HepG2 (cell line): ENCODE results near the gene KANK3. TPM values are rescaled to one million over a fixed set of nuclear protein-coding genes. Genes with fewer than 3 reads are reported as not detected.
"Not testable (repeated sequence)": the region's sequence is repeated elsewhere in the genome, so short reads cannot be mapped to it uniquely, and the experiment has no call there.

Source experiments
- ATAC-seq: fragments of 200-7000 bp; cut with Tn5 transposase; 3 replicates; pipeline ENCODE4 v1.9.1; 2020; ENCODE audit warnings: mild to moderate bottlenecking, moderate library complexity
- BruUV-seq: library from RNA; stranded (reverse); fragments of 400-500 nt; replicated peaks from 2 replicates; lab custom pipeline; 2021; lab: Mats Ljungman, UMichigan
- CTCF ChIA-PET: fragments of 300-600 bp; formaldehyde crosslinking; extraction: SDS; loops from one replicate; lab custom pipeline; 2021; ENCODE audit warnings: low total read pairs, inconsistent platforms, low intra/inter-chr PET ratio; lab: Yijun Ruan, JAX
- POLR2A ChIA-PET: fragments of 350-600 bp; sonication (Branson Sonifier 250); formaldehyde crosslinking; loops from one replicate; lab custom pipeline; 2020; ENCODE audit warnings: antibody characterized with exemption, inconsistent platforms; lab: Yijun Ruan, JAX
- DNase-seq: peaks from one replicate; pipeline ENCODE4 v3.0.0-alpha.2; 2015; ENCODE audit warnings: low spot score
- FAIRE-seq: peaks from 3 replicates; lab custom pipeline; 2011; peaks lifted over from hg19 to GRCh38; lab: Jason Lieb, UNC
- H2AFZ ChIP-seq: one replicate; pipeline ENCODE4 v1.6.1; 2011; ENCODE audit warnings: low read length, inconsistent platforms
- H3K27ac ChIP-seq: fragments of 300-600 bp; 3 replicates; pipeline ENCODE4 v1.8.0; 2011; ENCODE audit warnings: mixed run types, mild to moderate bottlenecking, mixed read lengths, low read length, inconsistent platforms; ENCODE audit not compliant: insufficient read depth; ENCODE audit errors: extremely low read length
- H3K27me3 ChIP-seq, 2 experiments: fragments of 200-600 bp in 1 of 2; 2 replicates in 1 of 2; 3 replicates in 1 of 2; pipeline versions ENCODE4 v1.6.0 to v1.8.0; 2011; ENCODE audit warnings: low read length in 2 of 2, mild to moderate bottlenecking in 2 of 2, moderate library complexity in 2 of 2, inconsistent platforms in 1 of 2; ENCODE audit not compliant: insufficient read depth in 2 of 2, control insufficient read depth in 1 of 2
- H3K36me3 ChIP-seq, 2 experiments: fragments of 200-600 bp in 1 of 2; replicated peaks in 1 of 2; 2 replicates in 1 of 2; 3 replicates in 1 of 2; pipeline versions ENCODE4 v1.5.1 to v1.8.0; 2011; ENCODE audit warnings: low read length in 2 of 2, inconsistent platforms in 1 of 2; ENCODE audit not compliant: insufficient read depth in 2 of 2, control insufficient read depth in 1 of 2
- H3K4me1 ChIP-seq: 2 replicates; pipeline ENCODE4 v1.5.1; 2012; ENCODE audit warnings: low read length, inconsistent platforms; ENCODE audit not compliant: insufficient read depth
- H3K4me2 ChIP-seq: 2 replicates; pipeline ENCODE4 v1.6.0; 2011; ENCODE audit warnings: low read depth, low read length, inconsistent platforms
- H3K4me3 ChIP-seq, 3 experiments: fragments of 200-600 bp in 1 of 3; sonication (generic), shearing (Covaris generic) in 1 of 3; replicated peaks in 1 of 3; 2 replicates each; pipeline ENCODE4 v1.5.1; 2011 to 2016; ENCODE audit warnings: low read length in 3 of 3, inconsistent platforms in 2 of 3, low read depth in 2 of 3, mild to moderate bottlenecking in 2 of 3, control low read depth in 1 of 3, mixed read lengths in 1 of 3; ENCODE audit not compliant: insufficient read depth in 1 of 3
- H3K79me2 ChIP-seq: one replicate; pipeline ENCODE4 v1.6.1; 2011; ENCODE audit warnings: low read length, inconsistent platforms; ENCODE audit not compliant: insufficient read depth
- H3K9ac ChIP-seq: 2 replicates; pipeline ENCODE4 v1.6.0; 2011; ENCODE audit warnings: mild to moderate bottlenecking, low read depth, low read length, inconsistent platforms; ENCODE audit not compliant: insufficient read depth
- H3K9me3 ChIP-seq: 2 replicates; pipeline ENCODE4 v1.5.1; 2012; ENCODE audit warnings: mild to moderate bottlenecking, low read length
- H4K20me1 ChIP-seq: 2 replicates; pipeline ENCODE4 v1.6.0; 2011; ENCODE audit warnings: inconsistent platforms, mild to moderate bottlenecking, low read length, moderate library complexity; ENCODE audit not compliant: insufficient read depth
- AGO2 ChIP-seq: fragments of 200-400 bp; formaldehyde crosslinking; optimal IDR thresholded peaks from 2 replicates; pipeline ENCODE3; 2017; ENCODE audit warnings: mild to moderate bottlenecking, low read depth, low read length, moderate library complexity
- FOXM1 ChIP-seq: sonication (generic); formaldehyde crosslinking; IDR thresholded peaks from 2 replicates; pipeline ENCODE4 v1.5.0; 2020; ENCODE audit warnings: missing genetic modification reagents
- GABPB1 ChIP-seq: IDR thresholded peaks from 2 replicates; pipeline ENCODE4 v1.6.1; 2016; ENCODE audit warnings: mild to moderate bottlenecking, missing genetic modification reagents, moderate library complexity, missing compliant biosample characterization
- JUNB ChIP-seq: sonication (generic); formaldehyde crosslinking; IDR thresholded peaks from 2 replicates; pipeline ENCODE4 v1.8.0; 2022; ENCODE audit warnings: missing genetic modification reagents, mild to moderate bottlenecking, borderline replicate concordance
- NR2F1 ChIP-seq, 2 experiments: fragments of 450-650 bp in 1 of 2; formaldehyde crosslinking in 1 of 2; IDR thresholded peaks; 2 replicates each; pipeline versions ENCODE4 v1.5.0 to v1.6.1; 2016 to 2020; ENCODE audit warnings: mild to moderate bottlenecking in 1 of 2, missing compliant biosample characterization in 1 of 2, missing genetic modification reagents in 1 of 2, moderate library complexity in 1 of 2
- ONECUT2 ChIP-seq: sonication (generic); formaldehyde crosslinking; IDR thresholded peaks from 2 replicates; pipeline ENCODE4 v1.4.0; 2020; ENCODE audit warnings: missing genetic modification reagents
- POLR2G ChIP-seq: fragments of 200-400 bp; formaldehyde crosslinking; IDR thresholded peaks from 2 replicates; pipeline ENCODE4 v1.6.1; 2018; ENCODE audit warnings: mild to moderate bottlenecking, low read depth, low read length, moderate library complexity
- RBFOX2 ChIP-seq: fragments of 200-400 bp; formaldehyde crosslinking; IDR thresholded peaks from 2 replicates; pipeline ENCODE4 v1.6.1; 2017; ENCODE audit warnings: low read depth, mild to moderate bottlenecking, low read length
- WGBS: methylation state at CpG from one replicate; pipeline ENCODE4 v1.1.6; 2017; ENCODE audit warnings: low lambda C conversion rate; 5-methylcytosine and 5-hydroxymethylcytosine counted together
- in situ Hi-C: cut with HindIII; loops from 2 replicates; pipeline ENCODE4 v1.10.0; 2017; ENCODE audit warnings: low pct_unique_long_range_greater_than_20kb; ENCODE audit not compliant: extremely low pct_ligation_motif_present
- intact Hi-C: fragments of 100-400 bp; cut with micrococcal nuclease; formaldehyde crosslinking; loops from one replicate; pipeline ENCODE4 v1.10.0; 2022; ENCODE audit not compliant: unreplicated experiment
- polyA plus RNA-seq, 8 experiments: library from polyadenylated mRNA; depleted of rRNA in 3 of 8; stranded (reverse) in 7 of 8; unstranded in 1 of 8; fragments of >200 nt; fragmentation: Illumina TruSeq in 4 of 8; extraction: Trizol in 4 of 8; gene quantifications; 2 replicates each; pipeline versions ENCODE4 v1.2.1 to v1.2.3, GENCODE V29; 2011 to 2016; ENCODE audit warnings: low read depth in 4 of 8, missing spikeins in 1 of 8, mixed read lengths in 1 of 8; ENCODE audit not compliant: insufficient read depth in 1 of 8
- total RNA-seq, 5 experiments: library from RNA; depleted of rRNA; stranded (reverse); fragments of >200 nt; fragmentation: Illumina TruSeq; extraction: Trizol; gene quantifications; 2 replicates each; pipeline ENCODE4 v1.2.3, GENCODE V29; 2016; ENCODE audit warnings: low read depth in 1 of 5
- TF ChIP-seq, protein P1 (sequence below): sonication (generic); formaldehyde crosslinking; IDR thresholded peaks from 2 replicates; pipeline ENCODE4 v1.5.1; 2020; ENCODE audit warnings: mild to moderate bottlenecking, missing genetic modification reagents, moderate library complexity

The KANK3 gene
- total and polyA plus RNA-seq, 2 of the 13 experiments (the other 11 are each of a cell fraction or from before 2014, with no cell fraction given): 0.15 to 0.20 TPM

DNA sequence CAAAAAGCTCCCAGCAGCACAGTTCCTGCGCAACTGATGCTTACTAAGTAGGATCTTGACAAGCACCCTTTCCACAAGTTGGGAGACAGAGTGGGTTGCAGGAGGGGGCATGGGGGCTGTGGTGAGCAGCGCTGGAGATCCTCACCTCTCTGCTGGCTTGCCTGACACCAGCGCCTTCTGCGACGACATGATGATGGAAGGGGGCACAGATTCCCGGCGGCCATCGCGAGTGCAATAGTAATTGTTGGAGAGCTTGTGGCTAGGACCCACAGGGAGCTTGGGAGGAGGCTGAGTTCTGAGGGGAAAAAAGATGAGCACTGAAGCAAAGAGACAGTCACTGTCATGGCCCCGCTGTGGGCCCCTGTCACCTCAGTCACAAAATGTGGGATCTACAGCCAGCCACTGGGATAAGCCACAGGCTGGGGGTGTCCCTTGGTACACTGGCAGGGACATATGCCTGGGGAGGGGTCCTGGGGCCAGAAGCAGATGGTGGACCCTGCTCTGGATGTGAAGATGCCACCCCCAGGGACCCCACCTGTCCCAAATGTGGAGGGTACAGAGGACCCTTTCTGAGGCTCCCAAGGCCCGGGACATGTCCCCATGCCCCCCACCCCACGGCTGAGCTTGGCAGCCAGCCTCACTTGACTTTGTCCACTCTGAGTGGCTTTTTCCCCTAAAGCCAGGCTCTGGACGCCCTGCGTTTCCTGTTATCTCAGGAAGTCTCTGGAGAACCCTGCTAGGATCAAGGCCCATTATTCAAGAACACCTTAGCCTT is 26.5 kb downstream of the KANK3 start:
- TF ChIP-seq GABPB1 (CRISPR knock-in tag): no peak
- no peak for TF ChIP-seq JUNB (CRISPR knock-in tag)
- TF ChIP-seq, protein P1, sequence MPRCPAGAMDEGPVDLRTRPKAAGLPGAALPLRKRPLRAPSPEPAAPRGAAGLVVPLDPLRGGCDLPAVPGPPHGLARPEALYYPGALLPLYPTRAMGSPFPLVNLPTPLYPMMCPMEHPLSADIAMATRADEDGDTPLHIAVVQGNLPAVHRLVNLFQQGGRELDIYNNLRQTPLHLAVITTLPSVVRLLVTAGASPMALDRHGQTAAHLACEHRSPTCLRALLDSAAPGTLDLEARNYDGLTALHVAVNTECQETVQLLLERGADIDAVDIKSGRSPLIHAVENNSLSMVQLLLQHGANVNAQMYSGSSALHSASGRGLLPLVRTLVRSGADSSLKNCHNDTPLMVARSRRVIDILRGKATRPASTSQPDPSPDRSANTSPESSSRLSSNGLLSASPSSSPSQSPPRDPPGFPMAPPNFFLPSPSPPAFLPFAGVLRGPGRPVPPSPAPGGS: 0 out of 2 replicates have a peak, but pooled peaks have one; percentile 18
- no peak for TF ChIP-seq ONECUT2
- TF ChIP-seq POLR2G: peak; percentile 61; the same call in 1 of the 2 replicates
- TF ChIP-seq AGO2: peak; percentile 83
- TF ChIP-seq NR2F1 (CRISPR knock-in tag; IDR thresholded peaks at IDR 0.05): no peak
- TF ChIP-seq RBFOX2: peak; percentile 14; the same call in 1 of the 2 replicates
- TF ChIP-seq FOXM1: no peak
- TF ChIP-seq, all 625 proteins: peak for 4
- Histone ChIP-seq H3K4me2 (no peak overlapping the region), H3K4me3 (no peak overlapping the region), H3K4me1 (peaks cover 17% of the 10 kb centered on the region), H3K9me3 (no peaks in the 10 kb centered on the region), H3K9ac (no peak overlapping the region), H2AFZ (no peak overlapping the region), H3K27ac (no peak overlapping the region), H3K27me3 (no peaks in the 10 kb centered on the region; a peak in 1 of 5 replicates), H3K79me2 (peaks cover 17% of the 10 kb centered on the region), H4K20me1 (no peaks in the 10 kb centered on the region), H3K36me3 (peaks cover 6 to 17% of the 10 kb centered on the region in 2 experiments; a peak in 4 of 5 replicates)
- DNase-seq (no peak), FAIRE-seq (no peak), ATAC-seq (no peak)
- in situ Hi-C loops (no loop called here), intact Hi-C loops (no loop called here)
- ChIA-PET POLR2A (interaction anchor here (0.7 to 6.5 kb wide), 2 partner anchors 10 to 139 kb away, joined by 3 to 39 read pairs; partner anchors contain the start of gene CD320), CTCF (no interaction called here)
- BruUV-seq: no TSS peak
- WGBS: 97% methylated on average over 11 of the region's 14 CpGs

DNA sequence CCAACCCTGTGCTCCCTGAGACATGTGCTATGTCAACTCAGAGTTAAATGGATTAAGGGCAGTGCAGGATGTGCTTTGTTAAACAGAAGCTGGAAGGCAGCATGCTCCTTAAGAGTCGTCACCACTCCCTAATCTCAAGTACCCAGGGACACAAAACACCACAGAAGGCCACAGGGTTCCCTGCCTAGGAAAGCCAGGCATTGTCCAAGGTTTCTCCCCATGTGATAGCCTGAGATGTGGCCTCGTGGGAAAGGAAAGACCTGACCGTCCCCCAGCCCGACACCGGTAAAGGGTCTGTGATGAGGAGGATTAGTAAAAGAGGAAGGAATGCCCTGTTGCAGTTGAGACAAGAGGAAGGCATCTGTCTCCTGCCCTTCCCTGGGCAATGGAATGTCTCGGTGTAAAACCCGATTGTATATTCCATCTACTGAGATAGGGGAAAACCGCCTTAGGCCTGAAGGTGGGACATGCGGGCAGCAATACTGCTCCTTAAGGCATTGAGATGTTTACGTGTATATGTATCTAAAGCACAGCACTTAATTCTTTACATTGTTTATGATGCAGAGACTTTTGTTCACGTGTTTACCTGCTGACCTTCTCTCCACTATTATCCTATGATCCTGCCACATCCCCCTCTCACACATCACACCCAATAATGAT is 28.0 kb downstream of the KANK3 start:
- H2AFZ ChIP-seq, ATAC-seq, H3K27ac ChIP-seq, H4K20me1 ChIP-seq, CTCF ChIA-PET, H3K27me3 ChIP-seq, intact Hi-C loops, DNase-seq, H3K4me2 ChIP-seq, H3K4me3 ChIP-seq, POLR2A ChIA-PET, H3K79me2 ChIP-seq, H3K9me3 ChIP-seq, H3K9ac ChIP-seq, FAIRE-seq, BruUV-seq, in situ Hi-C loops: not testable (repeated sequence)
- WGBS: over 99% methylated on average over 11 of the region's 11 CpGs
- Histone ChIP-seq H3K36me3 (peaks cover 10 to 24% of the 10 kb centered on the region in 2 experiments; a peak in 4 of 5 replicates), H3K4me1 (peaks cover 16% of the 10 kb centered on the region)
